Large intestine (tissue), 3 donors: ENCODE measurements around the gene SEC24D. TPM values are rescaled to one million over a fixed set of nuclear protein-coding genes. Genes with fewer than 3 reads are reported as not detected.
A peak's percentile ranks its signal among the peaks of the same experiment; 100 is the strongest.

Experiments used
- DNase-seq, 2 donors: peaks; one replicate each; pipeline versions ENCODE4 v3.0.0 to v3.0.0-alpha.2; 2013
- H3K27ac ChIP-seq: one replicate; pipeline ENCODE4 v1.5.1; 2013; ENCODE audit warnings: low read length
- H3K27me3 ChIP-seq: 2 replicates; pipeline ENCODE4 v1.6.1; 2013; ENCODE audit warnings: low read length; ENCODE audit not compliant: control insufficient read depth, insufficient read depth
- H3K36me3 ChIP-seq: 2 replicates; pipeline ENCODE4 v1.6.1; 2013; ENCODE audit warnings: low read length; ENCODE audit not compliant: control insufficient read depth, insufficient read depth
- H3K4me1 ChIP-seq: one replicate; pipeline ENCODE4 v1.6.1; 2013; ENCODE audit warnings: low read length; ENCODE audit not compliant: control insufficient read depth, insufficient read depth
- H3K4me3 ChIP-seq: one replicate; pipeline ENCODE4 v1.5.1; 2013; ENCODE audit warnings: low read length
- H3K9me3 ChIP-seq: one replicate; pipeline ENCODE4 v1.6.1; 2013; ENCODE audit warnings: mild to moderate bottlenecking, low read depth, low read length, moderate library complexity; ENCODE audit not compliant: control insufficient read depth
- WGBS: methylation state at CpG from one replicate; pipeline ENCODE4 v1.1.5; 2013; ENCODE audit warnings: low lambda C conversion rate; ENCODE audit not compliant: insufficient coverage; 5-methylcytosine and 5-hydroxymethylcytosine counted together
- polyA plus RNA-seq: library from polyadenylated mRNA; unstranded; fragments of 120-200 nt; gene quantifications from one replicate; pipeline ENCODE4 v1.2.1, GENCODE V29; 2013

The SEC24D gene
- polyA plus RNA-seq, 1 donor: 61.5 TPM

DNA sequence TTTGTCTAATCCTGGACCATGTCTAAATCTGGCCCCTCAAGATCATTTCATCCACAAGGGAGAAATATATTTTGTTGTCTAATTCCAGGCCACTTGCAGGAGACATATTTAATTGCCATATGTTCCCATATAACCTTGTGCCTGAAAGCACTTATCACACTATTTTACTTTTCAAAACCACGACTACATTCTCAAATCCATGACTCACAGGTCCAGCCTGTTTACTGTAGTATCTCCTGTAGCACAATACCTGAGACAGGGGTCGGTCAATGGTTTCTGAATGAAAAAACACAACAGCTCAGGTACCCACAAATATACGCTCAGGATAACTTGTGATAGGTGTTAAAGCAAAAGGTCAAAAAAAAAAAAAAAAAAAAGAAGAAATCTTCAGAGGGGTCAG lies 60.9 kb downstream of the SEC24D start:
- H3K4me1 ChIP-seq: no peaks in the 10 kb centered on the region
- DNase-seq: no peak

DNA sequence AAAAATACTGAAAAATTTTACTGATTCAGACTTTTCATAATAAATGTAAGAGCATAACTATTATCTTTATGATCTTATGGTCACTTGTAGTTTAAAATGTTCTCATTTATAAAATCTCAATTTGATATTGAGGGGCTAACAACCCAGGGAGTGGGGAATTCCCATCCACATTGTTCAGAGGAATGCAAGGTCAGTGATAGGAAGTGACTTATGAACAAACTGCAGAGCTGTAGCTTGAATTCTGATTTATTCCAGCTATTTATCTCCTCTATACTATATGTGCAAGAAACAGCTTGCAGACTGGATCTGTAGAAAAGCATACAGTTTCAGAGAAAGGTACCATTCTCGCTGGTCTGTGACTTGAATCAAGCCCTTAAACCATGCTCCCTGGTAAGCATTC lies 61.6 kb downstream of the SEC24D start:
- no peak for DNase-seq
- Histone ChIP-seq H3K27me3 (no peaks in the 10 kb centered on the region), H3K4me1 (no peaks in the 10 kb centered on the region), H3K9me3 (no peaks in the 10 kb centered on the region), H3K36me3 (peaks cover 2% of the 10 kb centered on the region), H3K4me3 (no peak overlapping the region), H3K27ac (no peak overlapping the region)
- 100% methylated on average over 1 of the region's 1 CpG for WGBS

More for the DNA sequence above, 60.9 kb downstream of the SEC24D start:
- Histone ChIP-seq H3K27ac (no peak overlapping the region), H3K27me3 (no peaks in the 10 kb centered on the region), H3K36me3 (peaks cover 2% of the 10 kb centered on the region), H3K9me3 (no peaks in the 10 kb centered on the region), H3K4me3 (no peak overlapping the region)
- 80% methylated on average over 2 of the region's 3 CpGs for WGBS

DNA sequence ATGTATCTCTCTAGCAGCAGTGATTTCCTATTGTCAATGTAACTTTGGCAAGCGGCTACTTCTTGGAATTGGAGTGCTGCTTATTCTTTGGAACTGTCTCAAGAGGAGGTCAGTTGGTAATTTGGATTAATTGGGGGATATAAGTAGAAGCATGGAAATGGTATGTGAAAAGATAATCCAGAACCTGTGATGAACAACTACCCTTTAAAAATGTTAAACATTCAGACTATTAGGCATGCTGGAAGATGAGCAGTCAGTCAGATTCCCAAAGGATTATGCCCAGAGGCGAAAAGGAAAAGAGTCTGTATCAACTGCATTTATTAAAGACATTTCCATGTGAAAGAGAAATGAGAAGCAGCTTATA lies 62.5 kb downstream of the SEC24D start:
- Histone ChIP-seq H3K9me3 (no peaks in the 10 kb centered on the region), H3K4me1 (no peaks in the 10 kb centered on the region), H3K36me3 (peaks cover 2% of the 10 kb centered on the region), H3K4me3 (no peak overlapping the region), H3K27ac (no peak overlapping the region), H3K27me3 (no peaks in the 10 kb centered on the region)
- WGBS: 80% methylated on average over 1 of the region's 2 CpGs
- DNase-seq: no peak

DNA sequence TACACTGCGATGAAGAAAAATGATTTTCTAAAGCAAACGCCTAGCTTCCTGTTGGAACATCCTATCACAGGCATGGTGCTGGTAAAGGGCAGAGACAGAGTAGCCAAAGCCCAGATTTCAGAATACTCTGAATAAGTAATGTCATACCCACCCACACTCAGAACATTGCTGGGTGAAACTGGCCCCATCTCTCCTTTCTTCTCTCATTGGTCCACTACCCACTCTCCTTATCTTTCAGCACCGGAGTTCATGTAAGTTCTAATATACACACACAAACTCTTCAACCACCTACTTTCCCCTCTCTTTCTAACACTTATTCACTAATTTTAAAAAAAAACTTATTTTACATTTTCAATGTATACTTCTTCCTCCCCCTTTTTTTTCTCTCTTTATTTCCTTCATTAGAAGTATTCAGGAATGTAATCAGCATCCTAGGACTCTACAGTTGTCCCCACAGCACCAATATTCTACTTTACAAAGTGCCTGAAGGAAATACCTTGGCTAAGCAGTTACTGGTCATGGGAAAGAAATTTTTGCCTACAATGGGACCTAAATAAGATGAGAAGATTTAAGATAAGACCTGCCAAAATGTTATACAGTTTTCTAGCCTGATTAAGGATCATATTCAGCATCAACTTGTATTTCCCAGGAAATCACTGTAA lies 63.0 kb downstream of the SEC24D start:
- H3K36me3 ChIP-seq: peaks cover 5% of the 10 kb centered on the region
- H3K27ac ChIP-seq: peak overlapping the region; percentile 25
- H3K27me3 ChIP-seq: no peaks in the 10 kb centered on the region
- no peaks in the 10 kb centered on the region for H3K4me1 ChIP-seq
- no peak for DNase-seq
- no peak overlapping the region for H3K4me3 ChIP-seq
- no CpG with 5 or more reads among the region's 3 CpGs for WGBS
- H3K9me3 ChIP-seq: no peaks in the 10 kb centered on the region

DNA sequence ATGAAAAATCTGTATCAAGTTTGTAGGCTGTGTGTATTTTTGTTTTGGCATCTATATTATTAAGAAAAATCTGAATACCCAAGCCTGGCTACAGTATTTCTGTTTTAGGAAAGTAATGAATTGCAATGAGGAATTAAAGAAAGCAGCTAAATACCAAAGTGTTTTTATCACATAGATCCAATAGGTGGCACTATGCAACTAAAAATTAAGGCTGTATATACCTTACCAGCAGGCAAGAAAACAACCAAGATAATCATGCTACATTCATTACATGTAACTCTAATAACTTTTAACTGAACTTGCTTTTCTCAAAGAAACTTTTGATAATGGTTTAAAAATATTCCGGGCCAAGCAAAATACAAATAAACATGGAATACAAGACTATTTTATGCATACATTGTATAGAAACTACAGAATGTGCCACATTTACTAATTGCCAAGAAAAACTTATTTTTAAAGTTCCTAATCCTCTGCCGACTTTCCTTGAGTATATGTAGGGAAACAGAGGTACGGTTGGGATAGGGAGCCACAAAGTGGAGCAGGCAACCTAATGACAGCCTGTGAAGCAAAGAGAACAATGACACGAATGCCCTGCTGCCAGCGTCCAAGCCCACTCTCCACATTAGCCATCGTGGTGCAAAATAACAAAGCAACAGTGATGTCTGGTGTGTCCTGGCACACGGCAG lies 63.7 kb downstream of the SEC24D start:
- WGBS: 80% methylated on average over 1 of the region's 7 CpGs
- H3K27ac ChIP-seq: peak overlapping the region; percentile 25

DNA sequence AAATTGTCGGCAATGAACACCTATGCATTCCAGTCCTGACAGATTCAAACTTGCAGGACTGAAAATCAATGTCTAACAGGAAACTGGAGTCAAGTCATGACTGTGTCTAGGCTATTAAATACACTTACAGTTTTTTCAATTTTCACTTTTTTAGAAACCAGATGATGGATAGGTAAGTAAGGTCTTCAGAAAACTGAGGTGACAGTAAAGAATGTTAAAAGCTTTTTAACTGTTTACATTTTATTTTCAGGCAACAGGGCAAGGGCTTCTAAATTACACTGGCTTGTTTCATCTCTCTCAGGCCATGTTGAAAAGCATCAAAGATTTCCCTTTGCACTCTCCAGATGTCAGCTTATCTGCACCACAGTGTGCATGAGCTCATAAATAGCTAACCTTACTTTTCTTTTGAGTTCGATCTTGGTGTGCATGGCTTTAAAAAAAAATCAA lies 65.2 kb downstream of the SEC24D start:
- Histone ChIP-seq H3K27ac (no peak overlapping the region), H3K36me3 (peaks cover 20% of the 10 kb centered on the region), H3K4me1 (no peaks in the 10 kb centered on the region), H3K27me3 (no peaks in the 10 kb centered on the region), H3K4me3 (no peak overlapping the region), H3K9me3 (no peaks in the 10 kb centered on the region)
- 60% methylated on average over 1 of the region's 2 CpGs for WGBS
- DNase-seq: no peak

More for the DNA sequence above, 63.7 kb downstream of the SEC24D start:
- Histone ChIP-seq H3K4me3 (no peak overlapping the region), H3K36me3 (peaks cover 6% of the 10 kb centered on the region), H3K4me1 (no peaks in the 10 kb centered on the region), H3K27me3 (no peaks in the 10 kb centered on the region), H3K9me3 (no peaks in the 10 kb centered on the region)
- DNase-seq: peak in 1 of 2 donors; percentile 31

DNA sequence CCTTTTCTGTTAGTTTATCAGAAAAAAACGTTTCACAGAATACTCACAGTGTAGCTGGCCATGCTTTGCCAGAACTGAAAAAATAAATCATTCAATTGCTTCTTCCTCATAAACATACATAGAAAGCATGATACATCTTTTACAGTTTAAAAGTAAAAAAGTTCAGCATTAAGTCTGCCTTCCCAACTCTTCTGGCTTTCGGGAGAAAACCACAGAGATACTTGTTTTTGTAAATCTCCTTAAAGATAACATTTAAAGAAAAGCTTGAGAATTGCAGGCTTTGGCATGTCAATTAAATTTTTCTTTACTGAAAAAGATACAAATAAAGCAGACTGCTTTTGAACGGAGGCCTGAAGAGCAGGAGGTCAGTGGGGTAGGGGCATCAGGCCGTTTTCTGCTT lies 66.8 kb downstream of the SEC24D start:
- WGBS: 93% methylated on average over 3 of the region's 4 CpGs
- Histone ChIP-seq H3K27ac (peak overlapping the region; percentile 10), H3K4me1 (no peaks in the 10 kb centered on the region), H3K4me3 (no peak overlapping the region), H3K27me3 (no peaks in the 10 kb centered on the region), H3K9me3 (no peaks in the 10 kb centered on the region), H3K36me3 (peaks cover 26% of the 10 kb centered on the region)
- DNase-seq: no peak

DNA sequence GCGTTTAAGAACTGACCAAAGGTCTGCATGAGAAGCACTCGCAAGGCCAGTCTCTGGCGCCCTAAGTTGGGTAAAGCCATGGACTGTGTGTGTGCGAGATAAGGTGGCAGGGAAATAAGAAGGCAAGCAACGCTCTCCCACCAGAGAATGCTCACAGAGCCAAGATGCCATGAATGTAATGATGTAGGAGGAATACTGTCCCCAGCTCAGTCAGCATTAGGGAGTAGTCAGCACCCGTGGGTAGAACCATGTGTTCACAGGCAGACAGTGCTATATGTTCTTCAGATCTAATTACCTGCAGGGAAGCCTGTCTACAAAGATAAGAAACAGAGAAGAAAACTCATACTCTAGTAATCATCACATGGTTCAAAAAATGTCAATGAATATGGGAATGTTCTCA lies 68.8 kb downstream of the SEC24D start:
- H3K27me3 ChIP-seq: no peaks in the 10 kb centered on the region
- DNase-seq: no peak
- WGBS: no CpG with 5 or more reads among the region's 6 CpGs
- H3K27ac ChIP-seq: no peak overlapping the region
- H3K9me3 ChIP-seq: no peaks in the 10 kb centered on the region
- no peak overlapping the region for H3K4me3 ChIP-seq
- no peaks in the 10 kb centered on the region for H3K4me1 ChIP-seq
- peaks cover 36% of the 10 kb centered on the region for H3K36me3 ChIP-seq

DNA sequence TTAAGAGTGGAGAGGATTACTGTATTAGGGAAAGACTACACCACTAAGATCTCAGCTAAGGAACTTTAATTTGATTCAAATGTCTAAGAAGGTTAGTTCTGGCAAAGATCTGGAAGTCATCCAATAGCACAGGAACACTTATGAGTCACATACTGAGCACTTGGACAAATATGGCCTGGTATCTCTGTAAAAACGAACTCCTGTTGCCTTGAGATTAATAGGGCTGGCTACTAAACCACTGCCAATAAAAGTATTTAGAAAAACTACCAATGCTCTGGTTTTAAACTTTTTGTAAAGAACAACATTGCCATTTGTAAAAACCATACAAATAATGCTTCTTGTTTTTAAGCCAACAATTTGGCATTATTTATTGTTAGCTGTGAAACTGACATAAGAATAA lies 70.5 kb downstream of the SEC24D start:
- no peak overlapping the region for H3K27ac ChIP-seq
- DNase-seq: no peak
- no peaks in the 10 kb centered on the region for H3K27me3 ChIP-seq
- no peaks in the 10 kb centered on the region for H3K9me3 ChIP-seq
- no peak overlapping the region for H3K4me3 ChIP-seq
- H3K36me3 ChIP-seq: peaks cover 41% of the 10 kb centered on the region
- WGBS: no CpG with 5 or more reads among the region's 1 CpG
- no peaks in the 10 kb centered on the region for H3K4me1 ChIP-seq

DNA sequence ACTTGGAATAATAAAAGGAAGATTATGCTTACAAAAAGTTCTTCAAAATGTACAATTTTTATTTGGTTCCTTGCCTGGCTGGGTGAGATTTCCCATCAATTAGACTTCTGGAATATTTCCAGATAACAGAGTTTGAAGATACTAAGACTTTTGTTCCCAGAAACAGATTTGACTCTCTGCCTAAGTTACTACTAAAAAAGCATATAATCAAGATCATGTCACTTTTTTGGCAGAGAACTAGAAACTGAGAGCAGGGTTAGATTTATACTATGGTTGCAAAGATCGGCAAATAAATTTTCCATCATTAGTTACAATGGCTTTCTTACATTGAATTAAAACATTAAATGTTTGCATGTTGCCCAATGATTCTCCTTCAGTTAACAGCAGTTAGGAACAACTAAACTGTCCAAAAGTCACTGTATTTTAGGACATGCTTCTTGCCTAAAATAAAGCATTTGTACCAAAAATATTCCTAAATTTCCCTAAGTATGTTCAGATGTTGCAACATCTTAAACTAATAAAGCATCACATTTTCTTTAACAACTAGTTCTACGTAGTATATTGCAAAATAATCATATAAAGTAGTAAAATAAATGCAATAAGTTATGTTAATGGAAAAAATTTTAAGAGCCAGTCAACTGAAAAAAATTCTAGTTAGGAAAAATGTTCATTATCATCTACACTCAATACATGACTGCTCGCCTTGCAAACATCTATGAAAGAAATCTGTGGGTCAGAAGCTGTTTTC lies 73.0 kb downstream of the SEC24D start:
- Histone ChIP-seq H3K9me3 (no peaks in the 10 kb centered on the region), H3K4me3 (no peak overlapping the region), H3K36me3 (peaks cover 41% of the 10 kb centered on the region), H3K27me3 (no peaks in the 10 kb centered on the region), H3K4me1 (no peaks in the 10 kb centered on the region), H3K27ac (no peak overlapping the region)
- WGBS: 100% methylated on average over 2 of the region's 3 CpGs
- no peak for DNase-seq
